ENCODE data around the gene PAK3.

Gene PAK3

DNA sequence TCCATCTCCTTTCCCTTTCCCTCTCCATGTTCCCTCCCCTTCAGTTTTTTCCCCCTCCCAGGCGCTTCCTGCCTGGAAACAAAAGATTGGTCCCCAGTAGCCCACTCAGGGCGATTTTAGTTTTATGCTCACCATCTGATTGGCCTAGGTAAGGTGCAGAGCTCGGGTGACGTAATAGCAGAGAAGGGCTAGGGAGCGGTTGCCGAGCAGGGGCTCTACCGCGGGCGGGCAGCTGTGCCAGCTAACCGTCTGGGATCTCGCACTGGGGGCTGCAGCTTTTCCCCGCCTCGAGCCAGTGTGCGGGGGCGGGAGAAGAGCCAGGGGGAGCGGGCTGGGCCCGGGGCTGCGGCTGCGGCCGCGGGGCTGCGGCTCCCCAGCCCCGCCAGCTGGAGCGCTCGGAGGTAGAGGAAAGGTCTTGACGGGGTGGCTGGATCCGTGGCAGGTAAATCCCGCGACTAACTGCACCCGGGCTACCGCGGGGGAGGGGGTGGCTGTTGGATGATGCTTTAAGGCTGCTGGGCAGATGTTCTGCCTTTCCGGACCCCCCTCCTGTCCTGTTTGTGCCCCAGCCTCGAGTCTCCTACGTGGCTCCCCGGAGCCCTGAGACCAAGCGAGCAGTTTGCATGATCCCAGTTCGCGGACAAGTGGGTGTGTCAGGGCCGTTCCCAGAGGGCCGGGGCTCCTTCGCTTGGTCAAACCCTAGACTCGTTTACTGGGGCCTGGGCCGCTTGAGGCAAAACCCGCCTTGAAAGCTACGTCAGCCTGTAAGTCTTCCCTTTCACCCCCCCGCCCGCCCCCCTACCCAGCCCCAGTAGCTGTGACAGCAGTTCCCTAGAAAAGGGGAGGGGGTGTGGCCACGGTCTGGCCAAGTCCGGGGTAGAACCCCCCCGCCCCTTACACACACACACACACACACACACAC is at the start of gene PAK3:
Gene PAK3, plus strand, starts transcription at position 218 of the 922 bp plus-strand sequence. CDS start 26,913 bp downstream, outside the sequence.
- no peak for DNase-seq (ENCODE audit: insufficient read length, low spot score)
- TF ChIP-seq, protein P1, sequence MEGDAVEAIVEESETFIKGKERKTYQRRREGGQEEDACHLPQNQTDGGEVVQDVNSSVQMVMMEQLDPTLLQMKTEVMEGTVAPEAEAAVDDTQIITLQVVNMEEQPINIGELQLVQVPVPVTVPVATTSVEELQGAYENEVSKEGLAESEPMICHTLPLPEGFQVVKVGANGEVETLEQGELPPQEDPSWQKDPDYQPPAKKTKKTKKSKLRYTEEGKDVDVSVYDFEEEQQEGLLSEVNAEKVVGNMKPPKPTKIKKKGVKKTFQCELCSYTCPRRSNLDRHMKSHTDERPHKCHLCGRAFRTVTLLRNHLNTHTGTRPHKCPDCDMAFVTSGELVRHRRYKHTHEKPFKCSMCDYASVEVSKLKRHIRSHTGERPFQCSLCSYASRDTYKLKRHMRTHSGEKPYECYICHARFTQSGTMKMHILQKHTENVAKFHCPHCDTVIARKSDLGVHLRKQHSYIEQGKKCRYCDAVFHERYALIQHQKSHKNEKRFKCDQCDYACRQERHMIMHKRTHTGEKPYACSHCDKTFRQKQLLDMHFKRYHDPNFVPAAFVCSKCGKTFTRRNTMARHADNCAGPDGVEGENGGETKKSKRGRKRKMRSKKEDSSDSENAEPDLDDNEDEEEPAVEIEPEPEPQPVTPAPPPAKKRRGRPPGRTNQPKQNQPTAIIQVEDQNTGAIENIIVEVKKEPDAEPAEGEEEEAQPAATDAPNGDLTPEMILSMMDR (IDR thresholded peaks at IDR 0.05; ENCODE audit: insufficient read depth, missing control alignments): no peak
- no peak for FAIRE-seq

DNA sequence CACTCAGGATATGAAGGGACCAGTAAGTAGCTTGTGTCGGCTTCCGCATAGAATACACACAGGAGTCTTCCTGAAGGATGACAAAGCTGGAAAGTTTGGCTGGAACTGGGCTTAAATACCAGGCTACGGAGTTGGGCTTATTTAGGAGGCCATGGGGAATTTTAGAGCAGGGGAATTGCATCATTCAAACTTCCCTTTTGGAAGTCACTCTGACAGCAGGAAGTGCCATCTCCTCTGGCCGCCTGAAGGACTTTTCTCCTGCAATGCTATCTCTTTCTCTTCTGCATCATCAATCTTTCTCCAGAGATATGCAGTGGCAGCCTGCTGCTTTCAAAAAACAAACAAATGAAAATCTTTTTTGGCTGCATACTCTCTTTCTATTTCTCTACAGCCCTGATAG is 48.4 kb upstream of the PAK3 start:
- FAIRE-seq (no peak), DNase-seq (ENCODE audit: insufficient read length, low spot score) (no peak)
- TF ChIP-seq, protein P1 (IDR thresholded peaks at IDR 0.05; ENCODE audit: insufficient read depth, missing control alignments): no peak

DNA sequence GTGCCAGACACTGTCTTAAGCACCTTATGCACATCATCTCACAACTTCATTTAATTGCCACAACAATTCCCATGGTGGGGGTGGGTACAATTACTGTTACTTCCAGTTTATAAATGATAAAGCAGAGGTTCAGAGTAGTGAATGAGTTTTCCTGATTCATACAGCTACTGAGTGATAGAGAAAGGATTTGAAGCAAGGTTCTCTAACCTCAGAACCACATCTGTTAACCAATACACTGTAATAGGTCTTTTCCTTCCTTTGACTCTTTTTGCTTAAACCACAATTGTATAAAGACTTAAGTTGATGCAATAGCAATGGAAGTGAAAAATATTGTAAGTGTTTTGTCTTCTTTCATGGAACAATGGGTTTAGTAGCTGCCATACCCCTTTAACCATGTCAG is 43.5 kb upstream of the PAK3 start:
- no peak for DNase-seq (ENCODE audit: insufficient read length, low spot score)
- FAIRE-seq: no peak
- TF ChIP-seq, protein P1 (IDR thresholded peaks at IDR 0.05; ENCODE audit: insufficient read depth, missing control alignments): no peak

DNA sequence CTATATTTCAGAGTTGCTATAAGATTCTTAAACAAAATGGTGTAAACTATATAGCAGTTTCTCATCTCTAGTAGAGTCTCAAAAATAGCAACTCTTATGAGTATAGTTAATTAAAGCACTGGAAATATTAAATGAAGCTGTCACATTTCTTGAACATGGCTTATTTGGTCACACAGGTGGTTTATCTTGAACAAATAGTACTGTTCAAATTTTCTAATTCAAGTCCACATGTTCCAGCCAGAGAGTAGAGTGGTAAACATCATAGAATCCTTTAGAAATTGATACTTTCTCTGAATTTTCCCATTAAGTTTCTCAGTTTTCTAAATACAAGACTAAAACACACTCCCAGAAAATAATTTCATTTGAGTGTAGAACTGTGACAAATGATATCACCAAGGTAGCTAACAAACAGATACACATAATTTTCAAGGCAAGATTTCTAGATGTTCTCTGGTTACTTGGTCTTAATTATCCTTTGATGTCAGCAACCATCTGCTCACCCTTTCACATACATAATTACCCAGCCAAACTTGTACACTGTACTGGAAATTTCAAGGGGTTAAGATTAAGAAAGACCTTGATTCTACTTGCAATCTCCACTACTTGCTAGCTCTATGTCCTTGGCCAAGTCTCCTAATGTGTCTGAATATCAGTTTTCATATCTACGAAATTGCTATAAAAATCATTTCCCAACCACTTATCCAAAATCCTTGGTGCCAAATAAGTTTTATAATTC is 24.3 kb upstream of the PAK3 start:
- DNase-seq (ENCODE audit: insufficient read length, low spot score) (no peak), FAIRE-seq (no peak)
- TF ChIP-seq, protein P1 (IDR thresholded peaks at IDR 0.05; ENCODE audit: insufficient read depth, missing control alignments): no peak

DNA sequence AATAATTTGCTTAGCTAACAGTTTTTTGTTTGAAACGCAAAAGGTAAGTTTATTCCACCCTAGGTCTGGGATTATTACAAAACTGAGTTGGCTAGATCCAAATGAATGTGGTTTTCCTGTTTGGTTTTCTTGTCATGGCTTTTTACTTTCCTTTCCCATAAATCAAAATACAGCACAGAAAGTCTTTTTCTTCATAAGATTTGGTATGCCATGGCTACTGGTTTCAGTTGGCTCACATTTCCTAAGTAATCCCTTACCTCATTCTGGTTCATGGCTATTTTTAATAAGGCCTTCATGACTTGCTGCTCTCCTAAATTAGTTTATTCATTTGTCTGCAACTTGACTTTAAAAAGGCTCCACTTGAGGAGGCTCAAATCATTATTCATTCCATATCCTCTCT is 12.9 kb upstream of the PAK3 start:
- no peak for DNase-seq (ENCODE audit: insufficient read length, low spot score)
- no peak for FAIRE-seq
- TF ChIP-seq, protein P1 (IDR thresholded peaks at IDR 0.05; ENCODE audit: insufficient read depth, missing control alignments): no peak

DNA sequence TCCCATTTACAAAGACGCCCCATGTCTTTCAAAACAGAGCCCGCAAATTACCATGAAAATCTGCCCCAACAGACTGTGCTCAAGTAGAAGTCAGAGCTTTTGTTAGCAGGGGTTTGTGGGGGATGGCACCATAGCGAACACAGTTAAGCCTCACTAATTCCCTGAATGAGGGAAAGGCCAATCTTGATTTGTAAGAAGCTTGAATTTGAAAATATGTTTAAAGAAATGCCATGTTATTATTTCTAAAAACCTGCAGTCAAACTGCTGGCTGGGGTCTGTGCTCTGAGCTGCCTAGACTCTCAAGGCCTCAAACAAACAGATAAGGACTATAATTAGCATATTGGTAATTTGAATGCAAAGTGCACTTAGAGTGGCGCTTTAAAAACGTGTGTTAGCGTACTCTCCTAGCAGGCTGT is 9.4 kb upstream of the PAK3 start:
- TF ChIP-seq, protein P1 (IDR thresholded peaks at IDR 0.05; ENCODE audit: insufficient read depth, missing control alignments): no peak
- FAIRE-seq (no peak), DNase-seq (ENCODE audit: insufficient read length, low spot score) (no peak)
